HL-60 (cell line): ENCODE data around the gene FGF14.
A peak's percentile ranks its signal among the peaks of the same experiment; 100 is the strongest.

Experiments
- DNase-seq, 2 experiments: peaks; one replicate each; pipeline ENCODE4 v3.0.0-alpha.2; 2010 to 2020; ENCODE audit warnings: low read depth in 1 of 2, low spot score in 1 of 2
- H3K27ac ChIP-seq: fragments of 250-450 bp; sonication (Bioruptor Pico); replicated peaks from 2 replicates; pipeline ENCODE4 v1.5.1; 2020; ENCODE audit warnings: mild to moderate bottlenecking, moderate library complexity
- H3K27me3 ChIP-seq: fragments of 250-450 bp; sonication (Bioruptor Pico); 2 replicates; pipeline ENCODE4 v1.5.1; 2021; ENCODE audit warnings: mild to moderate bottlenecking, moderate library complexity; ENCODE audit not compliant: insufficient read depth, poor library complexity, severe bottlenecking
- H3K4me3 ChIP-seq: replicated peaks from 2 replicates; pipeline ENCODE4 v1.5.1; 2011; ENCODE audit warnings: mild to moderate bottlenecking, control low read depth, low read length; ENCODE audit not compliant: insufficient read depth
- CTCF ChIP-seq: IDR thresholded peaks from one replicate; pipeline ENCODE4 v1.5.1; 2011; ENCODE audit warnings: low read length, control low read depth, inconsistent platforms; ENCODE audit not compliant: insufficient read depth
- GABPA ChIP-seq: IDR thresholded peaks from 2 replicates; pipeline ENCODE4 v1.6.1; 2012; ENCODE audit warnings: low read depth
- POLR2AphosphoS5 ChIP-seq: IDR thresholded peaks from 2 replicates; pipeline ENCODE4 v1.6.1; 2012; ENCODE audit warnings: low read depth
- REST ChIP-seq: IDR thresholded peaks from 2 replicates; pipeline ENCODE4 v1.6.1; 2012; ENCODE audit warnings: low read depth; ENCODE audit not compliant: insufficient replicate concordance
- SPI1 ChIP-seq: IDR thresholded peaks from 2 replicates; pipeline ENCODE4 v1.6.1; 2012; ENCODE audit warnings: low read depth, mild to moderate bottlenecking, borderline replicate concordance

FGF14 gene

GRCh38 chr13:101792189-101792588 is 609.7 kb downstream of the FGF14 start:
- H3K27me3 ChIP-seq, result no peaks in the 10 kb centered on the region
- TF ChIP-seq REST (no peak), CTCF (no peak), GABPA (no peak), SPI1 (no peak), POLR2AphosphoS5 (no peak)
- DNase-seq, result no peak

DNA sequence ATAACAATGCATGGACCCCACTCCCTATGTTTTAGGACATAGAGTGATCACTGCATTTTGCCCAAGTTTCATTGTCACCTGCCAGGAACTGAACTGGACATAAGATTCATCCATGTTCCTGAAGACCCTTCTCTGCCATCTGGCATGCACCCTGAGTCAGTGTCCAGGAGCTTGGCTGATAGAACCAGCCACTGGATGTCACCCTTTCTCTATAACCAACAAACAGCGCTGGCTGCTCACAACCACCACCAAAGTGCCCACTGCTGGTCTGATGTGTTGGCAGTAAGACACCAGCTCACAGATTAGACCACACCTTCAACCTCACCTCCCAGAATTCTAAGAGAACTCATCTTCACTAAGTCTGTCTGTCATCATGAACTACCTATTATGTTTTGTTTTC is 616.0 kb downstream of the FGF14 start:
- peak in 1 of 2 experiments; percentile 7 for DNase-seq

More at GRCh38 chr13:101792189-101792588, 609.7 kb downstream of the FGF14 start:
- Histone ChIP-seq H3K4me3 (no peak overlapping the region), H3K27ac (no peak overlapping the region)

DNA sequence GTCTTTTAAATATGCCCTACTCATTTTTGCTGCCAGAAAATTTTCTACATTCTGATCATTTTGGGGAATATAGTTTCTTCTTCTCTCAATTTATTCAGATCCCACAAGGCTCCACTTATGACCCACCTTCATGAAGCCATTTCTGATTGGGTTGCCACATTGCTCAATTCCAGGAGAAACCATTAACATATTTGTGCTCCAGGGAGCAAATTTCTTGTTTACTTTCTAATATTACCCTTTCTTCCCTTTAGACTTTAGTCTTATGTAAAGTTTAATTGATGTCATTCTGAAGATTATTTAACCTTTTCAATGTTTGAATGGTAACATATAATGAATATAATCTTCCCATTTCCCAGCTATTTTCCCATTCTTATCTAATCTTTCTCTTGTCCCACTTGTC is 617.5 kb downstream of the FGF14 start:
- Histone ChIP-seq H3K27me3 (no peaks in the 10 kb centered on the region), H3K4me3 (no peak overlapping the region), H3K27ac (no peak overlapping the region)
- no peak for DNase-seq
- no peak for TF ChIP-seq REST
- no peak for TF ChIP-seq CTCF
- TF ChIP-seq POLR2AphosphoS5, result no peak

More for the DNA sequence above, 616.0 kb downstream of the FGF14 start:
- H3K27ac ChIP-seq, result no peak overlapping the region
- H3K27me3 ChIP-seq, result no peaks in the 10 kb centered on the region
- TF ChIP-seq REST, result no peak
- no peak for TF ChIP-seq SPI1
- no peak for TF ChIP-seq POLR2AphosphoS5
- no peak for TF ChIP-seq GABPA
- TF ChIP-seq CTCF, result no peak
- no peak overlapping the region for H3K4me3 ChIP-seq
